HG03039 (cell line): ENCODE results near the gene RNF145.

Source experiments
- ATAC-seq: cut with Tn5 transposase; IDR thresholded peaks from one replicate; pipeline ENCODE4 v1.9.1; 2021; ENCODE audit warnings: mild to moderate bottlenecking, moderate library complexity; ENCODE audit not compliant: unreplicated experiment

Gene RNF145

GRCh38 chr5:159220206-159220605, 10.9 kb upstream of the RNF145 start:
- no peak for ATAC-seq

GRCh38 chr5:159218595-159219023, 9.3 kb upstream of the RNF145 start:
- no peak for ATAC-seq

- ATAC-seq: no peak
Observed at GRCh38 chr5:159217236-159217635, 7.9 kb upstream of the RNF145 start.

GRCh38 chr5:159216454-159216853, 7.1 kb upstream of the RNF145 start:
- ATAC-seq: no peak

GRCh38 chr5:159215886-159216285, 6.5 kb upstream of the RNF145 start:
- no peak for ATAC-seq

- ATAC-seq: no peak
Observed at GRCh38 chr5:159214486-159215271, 5.3 kb upstream of the RNF145 start.

GRCh38 chr5:159212657-159213462, 3.5 kb upstream of the RNF145 start:
- ATAC-seq: no peak

GRCh38 chr5:159211729-159212174, 2.4 kb upstream of the RNF145 start:
- no peak for ATAC-seq

GRCh38 chr5:159210846-159211245, 1.5 kb upstream of the RNF145 start:
- no peak for ATAC-seq

GRCh38 chr5:159210210-159210661, 883 bp upstream of the RNF145 start:
- no peak for ATAC-seq

- ATAC-seq: peak; percentile 16
Observed at GRCh38 chr5:159208514-159209437, 577 bp downstream of the RNF145 start.

- ATAC-seq: peak; percentile 38
Observed at GRCh38 chr5:159207686-159208513, 1.5 kb downstream of the RNF145 start.

- no peak for ATAC-seq
Observed at GRCh38 chr5:159207222-159207685, 2.1 kb downstream of the RNF145 start.

- no peak for ATAC-seq
Observed at GRCh38 chr5:159206818-159207217, 2.5 kb downstream of the RNF145 start.

- no peak for ATAC-seq
Observed at GRCh38 chr5:159206368-159206767, 3.0 kb downstream of the RNF145 start.

GRCh38 chr5:159203351-159203750, 6.0 kb downstream of the RNF145 start:
- ATAC-seq: no peak

GRCh38 chr5:159202151-159202550, 7.2 kb downstream of the RNF145 start:
- no peak for ATAC-seq

GRCh38 chr5:159199780-159200179, 9.6 kb downstream of the RNF145 start:
- no peak for ATAC-seq

GRCh38 chr5:159199225-159199624, 10.1 kb downstream of the RNF145 start:
- ATAC-seq: no peak
